HepG2 (cell line): ENCODE results near the gene FSIP1. TPM values are rescaled to one million over a fixed set of nuclear protein-coding genes. Genes with fewer than 3 reads are reported as not detected.

ENCODE experiments used
- ATAC-seq: fragments of 200-7000 bp; cut with Tn5 transposase; 3 replicates; pipeline ENCODE4 v1.9.1; 2020; ENCODE audit warnings: mild to moderate bottlenecking, moderate library complexity
- BruUV-seq: library from RNA; stranded (reverse); fragments of 400-500 nt; replicated peaks from 2 replicates; lab custom pipeline; 2021; lab: Mats Ljungman, UMichigan
- CTCF ChIA-PET: fragments of 300-600 bp; formaldehyde crosslinking; extraction: SDS; loops from one replicate; lab custom pipeline; 2021; ENCODE audit warnings: low total read pairs, inconsistent platforms, low intra/inter-chr PET ratio; lab: Yijun Ruan, JAX
- POLR2A ChIA-PET: fragments of 350-600 bp; sonication (Branson Sonifier 250); formaldehyde crosslinking; loops from one replicate; lab custom pipeline; 2020; ENCODE audit warnings: antibody characterized with exemption, inconsistent platforms; lab: Yijun Ruan, JAX
- DNase-seq: peaks from one replicate; pipeline ENCODE4 v3.0.0-alpha.2; 2015; ENCODE audit warnings: low spot score
- FAIRE-seq: peaks from 3 replicates; lab custom pipeline; 2011; peaks lifted over from hg19 to GRCh38; lab: Jason Lieb, UNC
- H2AFZ ChIP-seq: one replicate; pipeline ENCODE4 v1.6.1; 2011; ENCODE audit warnings: low read length, inconsistent platforms
- H3K27ac ChIP-seq: fragments of 300-600 bp; 3 replicates; pipeline ENCODE4 v1.8.0; 2011; ENCODE audit warnings: mixed run types, mild to moderate bottlenecking, mixed read lengths, low read length, inconsistent platforms; ENCODE audit not compliant: insufficient read depth; ENCODE audit errors: extremely low read length
- H3K27me3 ChIP-seq, 2 experiments: fragments of 200-600 bp in 1 of 2; 2 replicates in 1 of 2; 3 replicates in 1 of 2; pipeline versions ENCODE4 v1.6.0 to v1.8.0; 2011; ENCODE audit warnings: low read length in 2 of 2, mild to moderate bottlenecking in 2 of 2, moderate library complexity in 2 of 2, inconsistent platforms in 1 of 2; ENCODE audit not compliant: insufficient read depth in 2 of 2, control insufficient read depth in 1 of 2
- H3K36me3 ChIP-seq, 2 experiments: fragments of 200-600 bp in 1 of 2; replicated peaks in 1 of 2; 2 replicates in 1 of 2; 3 replicates in 1 of 2; pipeline versions ENCODE4 v1.5.1 to v1.8.0; 2011; ENCODE audit warnings: low read length in 2 of 2, inconsistent platforms in 1 of 2; ENCODE audit not compliant: insufficient read depth in 2 of 2, control insufficient read depth in 1 of 2
- H3K4me1 ChIP-seq: 2 replicates; pipeline ENCODE4 v1.5.1; 2012; ENCODE audit warnings: low read length, inconsistent platforms; ENCODE audit not compliant: insufficient read depth
- H3K4me2 ChIP-seq: 2 replicates; pipeline ENCODE4 v1.6.0; 2011; ENCODE audit warnings: low read depth, low read length, inconsistent platforms
- H3K4me3 ChIP-seq, 3 experiments: fragments of 200-600 bp in 1 of 3; sonication (generic), shearing (Covaris generic) in 1 of 3; replicated peaks in 1 of 3; 2 replicates each; pipeline ENCODE4 v1.5.1; 2011 to 2016; ENCODE audit warnings: low read length in 3 of 3, inconsistent platforms in 2 of 3, low read depth in 2 of 3, mild to moderate bottlenecking in 2 of 3, control low read depth in 1 of 3, mixed read lengths in 1 of 3; ENCODE audit not compliant: insufficient read depth in 1 of 3
- H3K79me2 ChIP-seq: one replicate; pipeline ENCODE4 v1.6.1; 2011; ENCODE audit warnings: low read length, inconsistent platforms; ENCODE audit not compliant: insufficient read depth
- H3K9ac ChIP-seq: 2 replicates; pipeline ENCODE4 v1.6.0; 2011; ENCODE audit warnings: mild to moderate bottlenecking, low read depth, low read length, inconsistent platforms; ENCODE audit not compliant: insufficient read depth
- H3K9me3 ChIP-seq: 2 replicates; pipeline ENCODE4 v1.5.1; 2012; ENCODE audit warnings: mild to moderate bottlenecking, low read length
- H4K20me1 ChIP-seq: 2 replicates; pipeline ENCODE4 v1.6.0; 2011; ENCODE audit warnings: inconsistent platforms, mild to moderate bottlenecking, low read length, moderate library complexity; ENCODE audit not compliant: insufficient read depth
- AGO1 ChIP-seq: fragments of 200-400 bp; formaldehyde crosslinking; IDR thresholded peaks from 2 replicates; pipeline ENCODE4 v1.6.1; 2017; ENCODE audit warnings: mild to moderate bottlenecking, low read depth, low read length, moderate library complexity; ENCODE audit not compliant: poor library complexity, severe bottlenecking
- ASH2L ChIP-seq: fragments of 300-600, 200-600 bp; sonication (generic); IDR thresholded peaks from 2 replicates; pipeline ENCODE4 v1.7.0; 2017; ENCODE audit warnings: low read depth, mild to moderate bottlenecking, moderate library complexity, mixed read lengths, low read length; ENCODE audit not compliant: insufficient read length
- BRF2 ChIP-seq: sonication (generic); formaldehyde crosslinking; IDR thresholded peaks from 2 replicates; pipeline ENCODE4 v1.8.1; 2022; ENCODE audit warnings: mild to moderate bottlenecking, missing genetic modification reagents
- CC2D1A ChIP-seq: sonication (generic); formaldehyde crosslinking; IDR thresholded peaks from 2 replicates; pipeline ENCODE4 v1.8.1; 2023; ENCODE audit warnings: mild to moderate bottlenecking, missing genetic modification reagents
- MAZ ChIP-seq, 2 experiments: sonication (generic) in 1 of 2; formaldehyde crosslinking in 1 of 2; IDR thresholded peaks; 2 replicates each; pipeline versions ENCODE4 v1.5.0 to v1.6.1; 2012 to 2020; ENCODE audit warnings: low read depth in 2 of 2, mild to moderate bottlenecking in 2 of 2, borderline replicate concordance in 1 of 2, improper control_type of control experiment in 1 of 2, low read length in 1 of 2, missing genetic modification reagents in 1 of 2, moderate library complexity in 1 of 2
- SPEN ChIP-seq: sonication (generic); formaldehyde crosslinking; IDR thresholded peaks from 2 replicates; pipeline ENCODE4 v1.5.1; 2020; ENCODE audit warnings: low read depth, mild to moderate bottlenecking, missing genetic modification reagents
- TCF12 ChIP-seq, 2 experiments: fragments of 450-650 bp in 1 of 2; sonication (generic) in 1 of 2; formaldehyde crosslinking in 1 of 2; IDR thresholded peaks; 2 replicates each; pipeline versions ENCODE4 v1.6.1 to v1.8.0; 2017 to 2022; ENCODE audit warnings: antibody characterized with exemption in 1 of 2, mild to moderate bottlenecking in 1 of 2, missing genetic modification reagents in 1 of 2, moderate library complexity in 1 of 2
- ZNF280B ChIP-seq: sonication (generic); formaldehyde crosslinking; IDR thresholded peaks from 2 replicates; pipeline ENCODE4 v1.5.0; 2020; ENCODE audit warnings: missing genetic modification reagents, mild to moderate bottlenecking, borderline replicate concordance
- ZNF33B ChIP-seq: sonication (generic); formaldehyde crosslinking; IDR thresholded peaks from 2 replicates; pipeline ENCODE4 v1.5.1; 2020; ENCODE audit warnings: mild to moderate bottlenecking, missing genetic modification reagents
- ZSCAN12 ChIP-seq: sonication (generic); formaldehyde crosslinking; IDR thresholded peaks from 2 replicates; pipeline ENCODE4 v1.9.0; 2021; ENCODE audit warnings: mild to moderate bottlenecking, missing genetic modification reagents
- WGBS: methylation state at CpG from one replicate; pipeline ENCODE4 v1.1.6; 2017; ENCODE audit warnings: low lambda C conversion rate; 5-methylcytosine and 5-hydroxymethylcytosine counted together
- in situ Hi-C: cut with HindIII; loops from 2 replicates; pipeline ENCODE4 v1.10.0; 2017; ENCODE audit warnings: low pct_unique_long_range_greater_than_20kb; ENCODE audit not compliant: extremely low pct_ligation_motif_present
- intact Hi-C: fragments of 100-400 bp; cut with micrococcal nuclease; formaldehyde crosslinking; loops from one replicate; pipeline ENCODE4 v1.10.0; 2022; ENCODE audit not compliant: unreplicated experiment
- polyA plus RNA-seq, 8 experiments: library from polyadenylated mRNA; depleted of rRNA in 3 of 8; stranded (reverse) in 7 of 8; unstranded in 1 of 8; fragments of >200 nt; fragmentation: Illumina TruSeq in 4 of 8; extraction: Trizol in 4 of 8; gene quantifications; 2 replicates each; pipeline versions ENCODE4 v1.2.1 to v1.2.3, GENCODE V29; 2011 to 2016; ENCODE audit warnings: low read depth in 4 of 8, missing spikeins in 1 of 8, mixed read lengths in 1 of 8; ENCODE audit not compliant: insufficient read depth in 1 of 8
- total RNA-seq, 5 experiments: library from RNA; depleted of rRNA; stranded (reverse); fragments of >200 nt; fragmentation: Illumina TruSeq; extraction: Trizol; gene quantifications; 2 replicates each; pipeline ENCODE4 v1.2.3, GENCODE V29; 2016; ENCODE audit warnings: low read depth in 1 of 5
- TF ChIP-seq, protein P1 (sequence below): IDR thresholded peaks from 2 replicates; pipeline ENCODE4 v1.4.0; 2020; ENCODE audit warnings: mild to moderate bottlenecking, missing genetic modification reagents
- TF ChIP-seq, protein P2 (sequence below): IDR thresholded peaks from 2 replicates; pipeline ENCODE4 v1.6.1; 2016; ENCODE audit warnings: missing biosample characterization, missing genetic modification reagents, low read depth

The FSIP1 gene
- total and polyA plus RNA-seq, 2 of the 13 experiments (the other 11 are each of a cell fraction or from before 2014, with no cell fraction given), result 0.18 TPM; not detected in 1

DNA sequence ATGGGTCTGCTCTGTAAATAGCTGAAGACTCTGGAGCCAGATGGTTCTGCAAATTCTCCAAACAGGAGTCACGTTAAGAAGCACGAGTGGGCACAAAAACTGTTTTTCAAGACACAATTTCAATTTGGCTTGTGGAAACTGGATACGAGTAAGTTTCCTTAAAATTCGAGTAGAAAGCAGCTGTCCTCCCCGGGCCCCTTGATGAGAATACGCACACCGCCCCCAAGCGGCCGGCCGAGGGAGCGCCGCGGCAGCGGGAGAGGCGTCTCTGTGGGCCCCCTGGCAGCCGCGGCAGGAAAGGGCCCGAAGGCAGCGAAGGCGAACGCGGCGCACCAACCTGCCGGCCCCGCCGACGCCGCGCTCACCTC, 202.5 kb downstream of the FSIP1 start:
- CTCF ChIA-PET, result interaction anchor here (0.8 to 3.2 kb wide), 7 partner anchors 267 to 872 kb away, joined by 3 to 26 read pairs (median 8); no protein-coding TSS in a partner anchor
- Histone ChIP-seq H3K4me3 (peak overlapping the region; percentile 64 to 88 (median 67)), H3K9ac (peak overlapping the region; percentile 78), H2AFZ (no peak overlapping the region), H3K4me1 (peaks cover 50% of the 10 kb centered on the region), H4K20me1 (peaks cover 13% of the 10 kb centered on the region; the same call in 1 of the 2 replicates), H3K36me3 (peaks cover 5 to 23% of the 10 kb centered on the region in 2 experiments), H3K27me3 (peaks cover 0 to 4% of the 10 kb centered on the region in 2 experiments; a peak in 1 of 5 replicates), H3K79me2 (peaks cover 22% of the 10 kb centered on the region), H3K4me2 (peak overlapping the region; percentile 92), H3K27ac (peak overlapping the region; percentile 65), H3K9me3 (no peaks in the 10 kb centered on the region)
- DNase-seq, result peak; percentile 81
- no TSS peak for BruUV-seq
- POLR2A ChIA-PET, result interaction anchor here (0.8 to 3.7 kb wide), 17 partner anchors 114 to 707 kb away, joined by 3 to 50 read pairs (median 5); no protein-coding TSS in a partner anchor
- FAIRE-seq, result no peak
- in situ Hi-C loops, result loop anchor here (5.0 to 10.0 kb wide), 5 partner anchors 145 to 765 kb away; no protein-coding TSS in a partner anchor
- under 1% methylated on average over 10 of the region's 29 CpGs for WGBS
- ATAC-seq, result peak; percentile 81
- intact Hi-C loops, result loop anchor here (1.0 to 5.0 kb wide), 4 partner anchors 125 to 408 kb away; no protein-coding TSS in a partner anchor
- TF ChIP-seq SPEN (CRISPR knock-in tag), result 0 out of 2 replicates have a peak, but pooled peaks have one; percentile 4
- TF ChIP-seq, protein P1, sequence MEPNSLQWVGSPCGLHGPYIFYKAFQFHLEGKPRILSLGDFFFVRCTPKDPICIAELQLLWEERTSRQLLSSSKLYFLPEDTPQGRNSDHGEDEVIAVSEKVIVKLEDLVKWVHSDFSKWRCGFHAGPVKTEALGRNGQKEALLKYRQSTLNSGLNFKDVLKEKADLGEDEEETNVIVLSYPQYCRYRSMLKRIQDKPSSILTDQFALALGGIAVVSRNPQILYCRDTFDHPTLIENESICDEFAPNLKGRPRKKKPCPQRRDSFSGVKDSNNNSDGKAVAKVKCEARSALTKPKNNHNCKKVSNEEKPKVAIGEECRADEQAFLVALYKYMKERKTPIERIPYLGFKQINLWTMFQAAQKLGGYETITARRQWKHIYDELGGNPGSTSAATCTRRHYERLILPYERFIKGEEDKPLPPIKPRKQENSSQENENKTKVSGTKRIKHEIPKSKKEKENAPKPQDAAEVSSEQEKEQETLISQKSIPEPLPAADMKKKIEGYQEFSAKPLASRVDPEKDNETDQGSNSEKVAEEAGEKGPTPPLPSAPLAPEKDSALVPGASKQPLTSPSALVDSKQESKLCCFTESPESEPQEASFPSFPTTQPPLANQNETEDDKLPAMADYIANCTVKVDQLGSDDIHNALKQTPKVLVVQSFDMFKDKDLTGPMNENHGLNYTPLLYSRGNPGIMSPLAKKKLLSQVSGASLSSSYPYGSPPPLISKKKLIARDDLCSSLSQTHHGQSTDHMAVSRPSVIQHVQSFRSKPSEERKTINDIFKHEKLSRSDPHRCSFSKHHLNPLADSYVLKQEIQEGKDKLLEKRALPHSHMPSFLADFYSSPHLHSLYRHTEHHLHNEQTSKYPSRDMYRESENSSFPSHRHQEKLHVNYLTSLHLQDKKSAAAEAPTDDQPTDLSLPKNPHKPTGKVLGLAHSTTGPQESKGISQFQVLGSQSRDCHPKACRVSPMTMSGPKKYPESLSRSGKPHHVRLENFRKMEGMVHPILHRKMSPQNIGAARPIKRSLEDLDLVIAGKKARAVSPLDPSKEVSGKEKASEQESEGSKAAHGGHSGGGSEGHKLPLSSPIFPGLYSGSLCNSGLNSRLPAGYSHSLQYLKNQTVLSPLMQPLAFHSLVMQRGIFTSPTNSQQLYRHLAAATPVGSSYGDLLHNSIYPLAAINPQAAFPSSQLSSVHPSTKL (CRISPR knock-in tag), result peak; percentile 17; the same call in 1 of the 2 replicates
- TF ChIP-seq ZSCAN12 (CRISPR knock-in tag), result no peak
- TF ChIP-seq ZNF33B (CRISPR knock-in tag), result no peak
- TF ChIP-seq MAZ (IDR thresholded peaks at IDR 0.05; ENCODE audit: borderline replicate concordance, low read depth, low read length), result 0 out of 2 replicates have a peak, but pooled peaks have one; percentile 46
- TF ChIP-seq MAZ (CRISPR knock-in tag; IDR thresholded peaks at IDR 0.05; ENCODE audit: low read depth), result no peak
- TF ChIP-seq, protein P2, sequence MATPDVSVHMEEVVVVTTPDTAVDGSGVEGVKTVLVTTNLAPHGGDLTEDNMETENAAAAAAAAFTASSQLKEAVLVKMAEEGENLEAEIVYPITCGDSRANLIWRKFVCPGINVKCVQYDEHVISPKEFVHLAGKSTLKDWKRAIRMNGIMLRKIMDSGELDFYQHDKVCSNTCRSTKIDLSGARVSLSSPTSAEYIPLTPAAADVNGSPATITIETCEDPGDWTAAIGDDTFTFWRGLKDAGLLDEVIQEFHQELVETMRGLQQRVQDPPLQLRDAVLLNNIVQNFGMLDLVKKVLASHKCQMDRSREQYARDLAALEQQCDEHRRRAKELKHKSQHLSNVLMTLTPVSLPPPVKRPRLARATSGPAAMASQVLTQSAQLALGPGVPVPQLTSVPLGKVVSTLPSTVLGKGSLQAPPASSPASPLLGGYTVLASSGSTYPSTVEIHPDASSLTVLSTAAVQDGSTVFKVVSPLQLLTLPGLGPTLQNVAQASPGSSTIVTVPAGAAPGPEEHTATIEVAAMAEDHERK, result no peak
- TF ChIP-seq ASH2L, result peak; percentile 16
- TF ChIP-seq AGO1, result peak; percentile 21
- no peak for TF ChIP-seq ZNF280B (CRISPR knock-in tag)
- peak; percentile 38; the same call in 1 of the 2 replicates for TF ChIP-seq BRF2
- TF ChIP-seq CC2D1A, result 0 out of 2 replicates have a peak, but pooled peaks have one; percentile 45
- no peak for TF ChIP-seq TCF12 (IDR thresholded peaks at IDR 0.05)
- no peak for TF ChIP-seq TCF12 (CRISPR knock-in tag; IDR thresholded peaks at IDR 0.05)
